ENCODE results near the gene SMIM32. TPM values are rescaled to one million over a fixed set of nuclear protein-coding genes. Genes with fewer than 3 reads are reported as not detected.
A peak's percentile ranks its signal among the peaks of the same experiment; 100 is the strongest.

Gene SMIM32
- total and polyA plus RNA-seq, 2 experiments from 2014 or later: 1.9 to 3.9 TPM

DNA sequence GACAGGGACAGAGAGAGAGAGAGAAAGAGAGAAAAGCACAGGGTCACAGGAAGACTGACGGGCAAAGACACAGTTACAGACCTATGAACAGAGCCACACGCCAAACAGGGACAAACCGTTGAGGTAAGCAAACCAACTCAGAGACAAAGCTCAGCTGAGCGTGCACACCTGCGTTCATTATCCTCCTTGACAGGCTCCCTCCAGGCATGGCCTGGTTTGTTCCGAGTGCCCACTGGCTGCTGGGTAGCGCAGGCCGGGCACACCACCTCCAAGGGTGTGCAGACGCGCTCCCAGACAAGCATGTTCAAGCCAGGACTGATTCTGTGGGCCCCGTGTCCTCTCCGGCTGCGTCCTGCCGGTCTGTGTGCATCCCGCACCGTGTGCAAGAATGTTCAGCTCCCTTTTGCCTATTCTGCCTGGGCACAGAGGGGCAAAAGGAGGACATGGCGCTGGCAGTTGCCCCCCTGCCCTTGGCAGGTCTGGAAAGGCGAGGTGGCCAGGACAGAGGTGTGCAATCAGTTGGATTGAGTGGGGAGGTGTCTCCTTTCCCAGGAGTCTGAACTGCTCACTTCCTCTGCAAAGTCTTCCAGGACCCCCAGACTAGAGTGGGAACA, 467 bp upstream of the SMIM32 start:
- Histone ChIP-seq H3K4me2 (peak overlapping the region; percentile 100), H3K4me1 (ENCODE audit: insufficient read depth) (peaks cover 24% of the 10 kb centered on the region), H4K20me1 (ENCODE audit: insufficient read depth, poor library complexity, severe bottlenecking) (no peaks in the 10 kb centered on the region), H3K27me3 (peaks cover 31% of the 10 kb centered on the region), H3K27ac (no peak overlapping the region), H3K9me3 (ENCODE audit: low read depth) (no peaks in the 10 kb centered on the region), H3K9me2 (replicated peaks; ENCODE audit: insufficient read depth) (no peaks in the 10 kb centered on the region), H2AFZ (peak overlapping the region; percentile 57), H3K79me2 (no peaks in the 10 kb centered on the region), H3K4me3 (peak overlapping the region; percentile 42), H3K36me3 (replicated peaks; ENCODE audit: insufficient read depth, low read depth) (no peaks in the 10 kb centered on the region)
- WGBS (ENCODE audit: low lambda C conversion rate, missing lambda C conversion rate): 72% methylated on average over 18 of the region's 18 CpGs
- TF ChIP-seq, protein P1, sequence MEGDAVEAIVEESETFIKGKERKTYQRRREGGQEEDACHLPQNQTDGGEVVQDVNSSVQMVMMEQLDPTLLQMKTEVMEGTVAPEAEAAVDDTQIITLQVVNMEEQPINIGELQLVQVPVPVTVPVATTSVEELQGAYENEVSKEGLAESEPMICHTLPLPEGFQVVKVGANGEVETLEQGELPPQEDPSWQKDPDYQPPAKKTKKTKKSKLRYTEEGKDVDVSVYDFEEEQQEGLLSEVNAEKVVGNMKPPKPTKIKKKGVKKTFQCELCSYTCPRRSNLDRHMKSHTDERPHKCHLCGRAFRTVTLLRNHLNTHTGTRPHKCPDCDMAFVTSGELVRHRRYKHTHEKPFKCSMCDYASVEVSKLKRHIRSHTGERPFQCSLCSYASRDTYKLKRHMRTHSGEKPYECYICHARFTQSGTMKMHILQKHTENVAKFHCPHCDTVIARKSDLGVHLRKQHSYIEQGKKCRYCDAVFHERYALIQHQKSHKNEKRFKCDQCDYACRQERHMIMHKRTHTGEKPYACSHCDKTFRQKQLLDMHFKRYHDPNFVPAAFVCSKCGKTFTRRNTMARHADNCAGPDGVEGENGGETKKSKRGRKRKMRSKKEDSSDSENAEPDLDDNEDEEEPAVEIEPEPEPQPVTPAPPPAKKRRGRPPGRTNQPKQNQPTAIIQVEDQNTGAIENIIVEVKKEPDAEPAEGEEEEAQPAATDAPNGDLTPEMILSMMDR (IDR thresholded peaks at IDR 0.05; ENCODE audit: poor library complexity): no peak
- no peak for TF ChIP-seq EZH2 (IDR thresholded peaks at IDR 0.05; ENCODE audit: borderline replicate concordance)
- TF ChIP-seq EZH2phosphoT487 (IDR thresholded peaks at IDR 0.05; ENCODE audit: low read depth, severe bottlenecking, unreplicated experiment): no peak
- DNase-seq (ENCODE audit: low spot score): no peak

DNA sequence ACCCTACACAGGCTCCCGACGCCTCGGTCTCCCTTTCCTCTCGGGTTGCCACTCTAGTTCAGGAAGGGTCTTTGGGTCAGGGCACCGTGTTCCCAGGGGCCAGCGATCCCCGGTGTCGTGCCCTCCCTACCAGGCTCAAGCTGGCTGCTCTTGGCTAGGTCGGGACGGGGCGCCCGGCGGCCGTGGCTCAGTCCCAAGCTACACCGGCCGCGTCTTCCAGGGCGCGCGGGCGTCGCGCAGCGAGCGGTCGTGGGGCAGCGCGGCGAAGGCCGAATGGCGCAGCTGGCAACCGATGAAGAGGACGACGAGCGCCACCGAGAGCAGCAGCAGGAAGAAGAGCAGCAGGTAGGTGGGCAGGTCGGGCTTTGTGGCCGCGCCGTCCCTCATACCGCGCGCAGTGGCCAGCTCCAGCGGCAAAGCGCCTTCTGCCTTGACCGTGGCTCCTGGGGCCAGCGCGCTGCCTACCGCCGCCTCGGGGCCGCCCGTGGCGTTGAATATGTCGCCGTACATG, 892 bp downstream of the SMIM32 start:
- Histone ChIP-seq H3K36me3 (replicated peaks; ENCODE audit: insufficient read depth, low read depth) (no peaks in the 10 kb centered on the region), H4K20me1 (ENCODE audit: insufficient read depth, poor library complexity, severe bottlenecking) (no peaks in the 10 kb centered on the region), H3K4me3 (peak overlapping the region; percentile 42), H3K79me2 (no peaks in the 10 kb centered on the region), H3K4me1 (ENCODE audit: insufficient read depth) (peaks cover 28% of the 10 kb centered on the region), H3K4me2 (peak overlapping the region; percentile 100), H3K27me3 (peaks cover 31% of the 10 kb centered on the region), H3K27ac (no peak overlapping the region), H3K9me3 (ENCODE audit: low read depth) (no peaks in the 10 kb centered on the region), H3K9me2 (replicated peaks; ENCODE audit: insufficient read depth) (no peaks in the 10 kb centered on the region), H2AFZ (peak overlapping the region; percentile 26)
- TF ChIP-seq, protein P1 (IDR thresholded peaks at IDR 0.05; ENCODE audit: poor library complexity): no peak
- TF ChIP-seq EZH2 (IDR thresholded peaks at IDR 0.05; ENCODE audit: borderline replicate concordance): peak; percentile 75
- 2% methylated on average over 56 of the region's 56 CpGs for WGBS (ENCODE audit: low lambda C conversion rate, missing lambda C conversion rate)
- DNase-seq (ENCODE audit: low spot score): peak; percentile 40

DNA sequence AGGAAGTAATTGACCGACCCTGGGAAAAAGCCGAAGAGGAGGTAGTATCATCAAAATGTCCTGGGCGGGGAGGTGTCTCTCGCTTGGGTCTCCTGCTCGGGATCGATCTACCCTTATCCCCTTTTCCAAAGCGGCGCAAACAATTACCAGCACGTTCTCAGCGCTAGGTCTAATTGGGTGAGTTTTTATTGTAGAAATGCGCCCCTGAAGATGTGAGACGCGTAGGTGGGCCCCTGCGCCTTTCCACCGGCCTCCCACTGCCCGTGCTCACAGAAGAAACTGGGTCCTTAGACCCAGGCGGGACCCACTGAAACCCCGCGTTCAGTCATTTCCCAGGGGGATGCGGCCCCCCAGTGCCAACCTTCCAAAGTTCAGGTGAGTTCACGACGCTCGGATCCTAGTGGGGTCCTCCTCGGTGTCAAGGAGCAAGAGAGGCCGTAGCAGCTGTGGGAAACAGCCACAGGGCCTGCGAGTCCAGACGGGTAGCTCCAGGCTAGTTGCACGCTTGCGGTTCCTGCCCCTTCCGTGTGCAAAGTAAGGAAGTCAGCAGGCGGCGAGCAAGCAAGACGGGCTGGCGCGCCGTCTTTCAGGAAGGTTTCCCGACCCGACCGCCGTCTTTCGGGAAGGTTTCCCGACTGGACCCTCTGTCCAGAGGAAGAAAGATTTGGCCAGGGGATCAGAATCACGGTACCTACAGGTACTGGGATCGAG, 1.5 kb downstream of the SMIM32 start:
- Histone ChIP-seq H3K9me2 (replicated peaks; ENCODE audit: insufficient read depth) (no peaks in the 10 kb centered on the region), H3K4me1 (ENCODE audit: insufficient read depth) (peaks cover 33% of the 10 kb centered on the region)
- no peak for TF ChIP-seq EZH2phosphoT487 (IDR thresholded peaks at IDR 0.05; ENCODE audit: low read depth, severe bottlenecking, unreplicated experiment)
- TF ChIP-seq, protein P1 (IDR thresholded peaks at IDR 0.05; ENCODE audit: poor library complexity): no peak
- no peak for TF ChIP-seq EZH2 (IDR thresholded peaks at IDR 0.05; ENCODE audit: borderline replicate concordance)

More for the DNA sequence above, 1.5 kb downstream of the SMIM32 start:
- H3K27me3 ChIP-seq: peaks cover 31% of the 10 kb centered on the region
- peak; percentile 46 for DNase-seq (ENCODE audit: low spot score)
- peak overlapping the region; percentile 42 for H3K4me3 ChIP-seq
- no peaks in the 10 kb centered on the region for H3K79me2 ChIP-seq
- H3K27ac ChIP-seq: no peak overlapping the region
- H2AFZ ChIP-seq: peak overlapping the region; percentile 26
- H3K9me3 ChIP-seq (ENCODE audit: low read depth): no peaks in the 10 kb centered on the region
- no peaks in the 10 kb centered on the region for H4K20me1 ChIP-seq (ENCODE audit: insufficient read depth, poor library complexity, severe bottlenecking)
- 34% methylated on average over 43 of the region's 44 CpGs for WGBS (ENCODE audit: low lambda C conversion rate, missing lambda C conversion rate)
- H3K36me3 ChIP-seq (replicated peaks; ENCODE audit: insufficient read depth, low read depth): no peaks in the 10 kb centered on the region
- peak overlapping the region; percentile 100 for H3K4me2 ChIP-seq
